K562 (cell line): ENCODE measurements around the gene SKIC2. TPM values are rescaled to one million over a fixed set of nuclear protein-coding genes. Genes with fewer than 3 reads are reported as not detected.

Experiments
- ATAC-seq: fragments of 200-7000 bp; cut with Tn5 transposase; 3 replicates; pipeline ENCODE4 v1.9.1; 2020; ENCODE audit warnings: moderate library complexity
- BruUV-seq: library from RNA; stranded (reverse); fragments of 400-500 nt; replicated peaks from 2 replicates; lab custom pipeline; 2021; lab: Mats Ljungman, UMichigan
- CTCF ChIA-PET: fragments of 300-600 bp; formaldehyde crosslinking; extraction: SDS; loops from one replicate; lab custom pipeline; 2021; ENCODE audit warnings: low intra/inter-chr PET ratio; lab: Yijun Ruan, JAX
- POLR2A ChIA-PET: fragments of 300-600, 350-650 bp; sonication (Branson Sonifier 250); formaldehyde crosslinking; extraction: SDS; loops from one replicate; lab custom pipeline; 2021; ENCODE audit warnings: antibody characterized with exemption, inconsistent platforms; lab: Yijun Ruan, JAX
- DNase-seq, 4 experiments: peaks; one replicate each; pipeline versions ENCODE4 v3.0.0 to v3.0.0-alpha.2; 2011 to 2018; ENCODE audit warnings: low spot score in 3 of 4, mixed read lengths in 3 of 4; ENCODE audit errors: extremely low read depth in 1 of 4
- FAIRE-seq: peaks from 2 replicates; lab custom pipeline; 2011; peaks lifted over from hg19 to GRCh38; lab: Jason Lieb, UNC
- H2AFZ ChIP-seq: 2 replicates; pipeline ENCODE4 v1.6.0; 2011; ENCODE audit warnings: low read depth, low read length, control low read depth, inconsistent platforms
- H3K27ac ChIP-seq: fragments of 200-600 bp; 3 replicates; pipeline ENCODE4 v1.8.0; 2011; ENCODE audit warnings: low read depth, mild to moderate bottlenecking, control low read depth, inconsistent platforms, low read length, moderate library complexity, mixed read lengths; ENCODE audit errors: extremely low read depth
- H3K27me3 ChIP-seq, 2 experiments: fragments of 300-600 bp in 1 of 2; 2 replicates in 1 of 2; 3 replicates in 1 of 2; pipeline versions ENCODE4 v1.6.0 to v1.8.0; 2011; ENCODE audit warnings: inconsistent platforms in 2 of 2, low read length in 2 of 2, mild to moderate bottlenecking in 1 of 2, mixed read lengths in 1 of 2, moderate library complexity in 1 of 2; ENCODE audit not compliant: control insufficient read depth in 2 of 2, insufficient read depth in 2 of 2
- H3K36me3 ChIP-seq: fragments of 300-600 bp; 3 replicates; pipeline ENCODE4 v1.8.0; 2011; ENCODE audit warnings: mild to moderate bottlenecking, low read length, inconsistent platforms; ENCODE audit not compliant: control insufficient read depth, insufficient read depth
- H3K4me1 ChIP-seq, 2 experiments: fragments of 200-600 bp in 1 of 2; replicated peaks in 1 of 2; 2 replicates in 1 of 2; 3 replicates in 1 of 2; pipeline versions ENCODE4 v1.5.1 to v1.8.0; 2011; ENCODE audit warnings: inconsistent platforms in 2 of 2, low read length in 2 of 2, mild to moderate bottlenecking in 1 of 2, mixed read lengths in 1 of 2, moderate library complexity in 1 of 2; ENCODE audit not compliant: control insufficient read depth in 2 of 2, insufficient read depth in 2 of 2
- H3K4me2 ChIP-seq: 2 replicates; pipeline ENCODE4 v1.6.1; 2011; ENCODE audit warnings: low read length, control low read depth, inconsistent platforms, mixed read lengths; ENCODE audit not compliant: insufficient read depth
- H3K4me3 ChIP-seq: fragments of 200-600 bp; sonication (generic), shearing (Covaris generic); 2 replicates; pipeline ENCODE4 v1.5.1; 2016; ENCODE audit warnings: control low read depth, inconsistent platforms
- H3K79me2 ChIP-seq: fragments of 200-600 bp; 3 replicates; pipeline ENCODE4 v1.8.0; 2011; ENCODE audit warnings: low read length, inconsistent platforms; ENCODE audit not compliant: control insufficient read depth, insufficient read depth
- H3K9ac ChIP-seq, 2 experiments: 2 replicates each; pipeline versions ENCODE4 v1.6.0 to v1.6.1; 2011; ENCODE audit warnings: low read depth in 2 of 2, low read length in 2 of 2, control low read depth in 1 of 2, inconsistent platforms in 1 of 2, mild to moderate bottlenecking in 1 of 2, mixed read lengths in 1 of 2; ENCODE audit not compliant: insufficient read depth in 1 of 2
- H3K9me1 ChIP-seq: one replicate; pipeline ENCODE4 v1.6.0; 2011; ENCODE audit warnings: inconsistent platforms, mild to moderate bottlenecking, low read length, moderate library complexity; ENCODE audit not compliant: control insufficient read depth, insufficient read depth
- H3K9me3 ChIP-seq: replicated peaks from 2 replicates; pipeline ENCODE4 v1.5.1; 2011; ENCODE audit warnings: low read depth, low read length, inconsistent platforms; ENCODE audit not compliant: control insufficient read depth, insufficient read depth
- H4K20me1 ChIP-seq: replicated peaks from 2 replicates; pipeline ENCODE4 v1.6.1; 2011; ENCODE audit warnings: low read length, inconsistent platforms, mixed read lengths; ENCODE audit not compliant: control insufficient read depth, insufficient read depth
- E2F3 ChIP-seq: fragments of 250-450 bp; sonication (Bioruptor Pico); IDR thresholded peaks from 2 replicates; pipeline ENCODE4 v1.4.0; 2020; ENCODE audit warnings: mild to moderate bottlenecking
- ELF2 ChIP-seq: fragments of 250-450 bp; sonication (Bioruptor Pico); IDR thresholded peaks from 2 replicates; pipeline ENCODE4 v1.5.0; 2021; ENCODE audit warnings: mild to moderate bottlenecking
- FOXP1 ChIP-seq: sonication (generic); formaldehyde crosslinking; IDR thresholded peaks from 2 replicates; pipeline ENCODE4 v1.8.0; 2022; ENCODE audit warnings: mild to moderate bottlenecking, missing genetic modification reagents
- HNRNPLL ChIP-seq: fragments of 200-400 bp; formaldehyde crosslinking; IDR thresholded peaks from 2 replicates; pipeline ENCODE4 v1.6.1; 2017; ENCODE audit warnings: low read length, low read depth, mild to moderate bottlenecking; ENCODE audit not compliant: poor library complexity, severe bottlenecking
- KAT2B ChIP-seq: IDR thresholded peaks from one replicate; pipeline ENCODE4 v1.6.1; 2012; ENCODE audit warnings: low read depth, mild to moderate bottlenecking, control low read depth, inconsistent platforms, low read length, moderate library complexity
- MCM7 ChIP-seq, 2 experiments: fragments of 450-650 bp; IDR thresholded peaks; 2 replicates each; pipeline ENCODE4 v1.6.1; 2016 to 2018
- MECOM ChIP-seq: fragments of 250-450 bp; sonication (Bioruptor Pico); IDR thresholded peaks from 2 replicates; pipeline ENCODE4 v1.8.0; 2022; ENCODE audit warnings: inconsistent platforms
- SNRNP70 ChIP-seq: fragments of 200-400 bp; formaldehyde crosslinking; optimal IDR thresholded peaks from 2 replicates; pipeline ENCODE3; 2017; ENCODE audit warnings: low read depth, low read length
- THAP7 ChIP-seq: fragments of 250-450 bp; sonication (Bioruptor Pico); IDR thresholded peaks from 2 replicates; pipeline ENCODE4 v1.5.0; 2021
- ZFX ChIP-seq: sonication (generic); formaldehyde crosslinking; IDR thresholded peaks from 2 replicates; pipeline ENCODE4 v1.8.0; 2022; ENCODE audit warnings: mild to moderate bottlenecking, missing genetic modification reagents, moderate library complexity
- ZNF431 ChIP-seq: sonication (generic); formaldehyde crosslinking; IDR thresholded peaks from 2 replicates; pipeline ENCODE4 v1.8.0; 2022; ENCODE audit warnings: mild to moderate bottlenecking, missing genetic modification reagents
- ZNF695 ChIP-seq: fragments of 450-650 bp; formaldehyde crosslinking; IDR thresholded peaks from 2 replicates; pipeline ENCODE4 v1.4.0; 2020; ENCODE audit warnings: mild to moderate bottlenecking, moderate library complexity
- WGBS: fragments of 100-300 bp; shearing (Covaris generic); methylation state at CpG from one replicate; pipeline ENCODE4 v1.1.6; 2016; ENCODE audit warnings: low coverage, mixed read lengths; ENCODE audit not compliant: insufficient coverage; ENCODE audit errors: missing lambda C conversion rate; 5-methylcytosine and 5-hydroxymethylcytosine counted together
- in situ Hi-C: fragments of 300-500 bp; cut with MboI; formaldehyde crosslinking; loops from 4 replicates; pipeline ENCODE4 v1.15.0; 2018; ENCODE audit warnings: inconsistent platforms, mixed read lengths
- intact Hi-C: fragments of 100-400 bp; cut with micrococcal nuclease; formaldehyde crosslinking; loops from 2 replicates; pipeline ENCODE4 v1.14.2; 2022
- polyA plus RNA-seq, 8 experiments: library from polyadenylated mRNA; depleted of rRNA in 4 of 8; stranded (reverse) in 5 of 8; unstranded in 3 of 8; fragments of >200 nt; fragmentation: Nextera tagmentation in 2 of 8; fragmentation: Illumina TruSeq in 1 of 8; extraction: Ambion mirVana in 2 of 8; extraction: Trizol in 1 of 8; gene quantifications; 2 replicates each; pipeline versions ENCODE4 v1.2.1 to v1.2.3, GENCODE V29; 2011 to 2014; ENCODE audit warnings: inconsistent platforms in 1 of 8, missing spikeins in 1 of 8
- total RNA-seq, 7 experiments: library from RNA; depleted of rRNA in 6 of 7; stranded (reverse); fragments of >200 nt in 6 of 7; fragmentation: Illumina TruSeq in 2 of 7; extraction: Trizol in 2 of 7; gene quantifications; 2 replicates each; pipeline versions ENCODE4 v1.2.1 to v1.2.3, GENCODE V29; 2011 to 2021; ENCODE audit warnings: low replicate concordance in 1 of 7
- TF ChIP-seq, protein P1 (sequence below): sonication (generic); formaldehyde crosslinking; IDR thresholded peaks from 2 replicates; pipeline ENCODE4 v1.8.1; 2022; ENCODE audit warnings: missing genetic modification reagents
- TF ChIP-seq, protein P2 (sequence below): fragments of 250-450 bp; sonication (Bioruptor Pico); IDR thresholded peaks from 2 replicates; pipeline ENCODE4 v1.5.0; 2020; ENCODE audit warnings: mild to moderate bottlenecking
- TF ChIP-seq, protein P3 (sequence below): sonication (generic); formaldehyde crosslinking; IDR thresholded peaks from 2 replicates; pipeline ENCODE4 v1.8.1; 2023; ENCODE audit warnings: missing genetic modification reagents, mild to moderate bottlenecking, borderline replicate concordance

The SKIC2 gene
- total and polyA plus RNA-seq, 9 of the 15 experiments (the other 6 are each of a cell fraction or from before 2014, with no cell fraction given) = 3.3 to 94.6 (median 38.8) TPM

DNA sequence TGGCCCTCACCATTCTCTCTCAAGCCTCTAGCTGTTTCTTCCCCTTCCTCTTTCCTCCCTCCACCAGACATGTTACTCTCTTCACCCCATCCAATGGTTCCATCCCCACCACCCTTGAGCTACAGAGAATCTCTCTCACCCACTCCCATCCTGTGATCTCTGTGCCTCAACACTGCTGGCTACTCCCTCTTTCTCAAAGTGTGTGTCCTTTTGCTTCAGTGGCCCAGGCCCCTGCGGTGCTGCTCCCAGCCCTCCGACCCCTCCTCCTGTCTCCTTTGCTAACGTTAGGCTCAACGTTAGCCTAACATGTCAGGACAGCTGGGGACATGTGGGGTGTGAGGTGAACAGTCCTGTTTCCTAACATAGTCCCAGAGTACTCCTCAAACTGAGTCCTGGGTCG is 6.1 kb upstream of the SKIC2 start:
- ChIA-PET CTCF (interaction anchor here (0.7 to 1.8 kb wide), 2 partner anchors 272 to 407 kb away, joined by 3 to 8 read pairs; partner anchors contain the start of gene LY6G5C), POLR2A (interaction anchor here (0.7 to 2.4 kb wide), 13 partner anchors 10 to 274 kb away, joined by 3 to 10 read pairs (median 5); partner anchors contain the start of genes DXO, EHMT2, HSPA1B and NEU1)
- WGBS = 66% methylated on average over 5 of the region's 5 CpGs
- ATAC-seq = no peak
- peak overlapping the region; percentile 4; the same call in 1 of the 3 replicates for H3K27ac ChIP-seq
- H3K9ac ChIP-seq = peak overlapping the region in 1 of 2 experiments; percentile 6; a peak in 1 of 4 replicates
- peaks cover 7% of the 10 kb centered on the region for H3K9me1 ChIP-seq
- H4K20me1 ChIP-seq = no peaks in the 10 kb centered on the region
- no peak overlapping the region for H3K4me2 ChIP-seq
- FAIRE-seq = no peak
- H3K4me1 ChIP-seq = peaks cover 15 to 26% of the 10 kb centered on the region in 2 experiments
- intact Hi-C loops = no loop called here
- H3K36me3 ChIP-seq = peaks cover 65% of the 10 kb centered on the region
- H3K27me3 ChIP-seq = no peaks in the 10 kb centered on the region
- no peaks in the 10 kb centered on the region for H3K9me3 ChIP-seq
- TF ChIP-seq, protein P1, sequence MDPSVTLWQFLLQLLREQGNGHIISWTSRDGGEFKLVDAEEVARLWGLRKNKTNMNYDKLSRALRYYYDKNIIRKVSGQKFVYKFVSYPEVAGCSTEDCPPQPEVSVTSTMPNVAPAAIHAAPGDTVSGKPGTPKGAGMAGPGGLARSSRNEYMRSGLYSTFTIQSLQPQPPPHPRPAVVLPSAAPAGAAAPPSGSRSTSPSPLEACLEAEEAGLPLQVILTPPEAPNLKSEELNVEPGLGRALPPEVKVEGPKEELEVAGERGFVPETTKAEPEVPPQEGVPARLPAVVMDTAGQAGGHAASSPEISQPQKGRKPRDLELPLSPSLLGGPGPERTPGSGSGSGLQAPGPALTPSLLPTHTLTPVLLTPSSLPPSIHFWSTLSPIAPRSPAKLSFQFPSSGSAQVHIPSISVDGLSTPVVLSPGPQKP (CRISPR knock-in tag) = no peak
- TF ChIP-seq, protein P2, sequence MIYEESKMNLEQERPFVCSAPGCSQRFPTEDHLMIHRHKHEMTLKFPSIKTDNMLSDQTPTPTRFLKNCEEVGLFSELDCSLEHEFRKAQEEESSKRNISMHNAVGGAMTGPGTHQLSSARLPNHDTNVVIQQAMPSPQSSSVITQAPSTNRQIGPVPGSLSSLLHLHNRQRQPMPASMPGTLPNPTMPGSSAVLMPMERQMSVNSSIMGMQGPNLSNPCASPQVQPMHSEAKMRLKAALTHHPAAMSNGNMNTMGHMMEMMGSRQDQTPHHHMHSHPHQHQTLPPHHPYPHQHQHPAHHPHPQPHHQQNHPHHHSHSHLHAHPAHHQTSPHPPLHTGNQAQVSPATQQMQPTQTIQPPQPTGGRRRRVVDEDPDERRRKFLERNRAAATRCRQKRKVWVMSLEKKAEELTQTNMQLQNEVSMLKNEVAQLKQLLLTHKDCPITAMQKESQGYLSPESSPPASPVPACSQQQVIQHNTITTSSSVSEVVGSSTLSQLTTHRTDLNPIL (CRISPR knock-in tag) = no peak
- TF ChIP-seq ZFX (CRISPR knock-in tag) = no peak
- no peak for TF ChIP-seq HNRNPLL
- TF ChIP-seq, protein P3, sequence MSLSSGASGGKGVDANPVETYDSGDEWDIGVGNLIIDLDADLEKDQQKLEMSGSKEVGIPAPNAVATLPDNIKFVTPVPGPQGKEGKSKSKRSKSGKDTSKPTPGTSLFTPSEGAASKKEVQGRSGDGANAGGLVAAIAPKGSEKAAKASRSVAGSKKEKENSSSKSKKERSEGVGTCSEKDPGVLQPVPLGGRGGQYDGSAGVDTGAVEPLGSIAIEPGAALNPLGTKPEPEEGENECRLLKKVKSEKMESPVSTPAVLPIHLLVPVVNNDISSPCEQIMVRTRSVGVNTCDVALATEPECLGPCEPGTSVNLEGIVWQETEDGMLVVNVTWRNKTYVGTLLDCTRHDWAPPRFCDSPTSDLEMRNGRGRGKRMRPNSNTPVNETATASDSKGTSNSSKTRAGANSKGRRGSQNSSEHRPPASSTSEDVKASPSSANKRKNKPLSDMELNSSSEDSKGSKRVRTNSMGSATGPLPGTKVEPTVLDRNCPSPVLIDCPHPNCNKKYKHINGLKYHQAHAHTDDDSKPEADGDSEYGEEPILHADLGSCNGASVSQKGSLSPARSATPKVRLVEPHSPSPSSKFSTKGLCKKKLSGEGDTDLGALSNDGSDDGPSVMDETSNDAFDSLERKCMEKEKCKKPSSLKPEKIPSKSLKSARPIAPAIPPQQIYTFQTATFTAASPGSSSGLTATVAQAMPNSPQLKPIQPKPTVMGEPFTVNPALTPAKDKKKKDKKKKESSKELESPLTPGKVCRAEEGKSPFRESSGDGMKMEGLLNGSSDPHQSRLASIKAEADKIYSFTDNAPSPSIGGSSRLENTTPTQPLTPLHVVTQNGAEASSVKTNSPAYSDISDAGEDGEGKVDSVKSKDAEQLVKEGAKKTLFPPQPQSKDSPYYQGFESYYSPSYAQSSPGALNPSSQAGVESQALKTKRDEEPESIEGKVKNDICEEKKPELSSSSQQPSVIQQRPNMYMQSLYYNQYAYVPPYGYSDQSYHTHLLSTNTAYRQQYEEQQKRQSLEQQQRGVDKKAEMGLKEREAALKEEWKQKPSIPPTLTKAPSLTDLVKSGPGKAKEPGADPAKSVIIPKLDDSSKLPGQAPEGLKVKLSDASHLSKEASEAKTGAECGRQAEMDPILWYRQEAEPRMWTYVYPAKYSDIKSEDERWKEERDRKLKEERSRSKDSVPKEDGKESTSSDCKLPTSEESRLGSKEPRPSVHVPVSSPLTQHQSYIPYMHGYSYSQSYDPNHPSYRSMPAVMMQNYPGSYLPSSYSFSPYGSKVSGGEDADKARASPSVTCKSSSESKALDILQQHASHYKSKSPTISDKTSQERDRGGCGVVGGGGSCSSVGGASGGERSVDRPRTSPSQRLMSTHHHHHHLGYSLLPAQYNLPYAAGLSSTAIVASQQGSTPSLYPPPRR = no peak
- TF ChIP-seq MCM7 (IDR thresholded peaks at IDR 0.05) = no peak
- TF ChIP-seq FOXP1 (CRISPR knock-in tag) = no peak
- TF ChIP-seq E2F3 (CRISPR knock-in tag) = no peak
- TF ChIP-seq THAP7 = no peak
- no peak for TF ChIP-seq ZNF695 (CRISPR knock-in tag)
- no peak for TF ChIP-seq ELF2 (CRISPR knock-in tag)
- TF ChIP-seq SNRNP70 = no peak
- TF ChIP-seq KAT2B = no peak
- TF ChIP-seq MECOM (CRISPR knock-in tag) = no peak
- no peak for TF ChIP-seq ZNF431 (CRISPR knock-in tag)
- no peak overlapping the region for H2AFZ ChIP-seq
- H3K4me3 ChIP-seq = no peak overlapping the region
- BruUV-seq = no TSS peak
- DNase-seq = no peak
- in situ Hi-C loops = loop anchor here (10.0 kb wide), 1 partner anchor 92 kb away; no protein-coding TSS in a partner anchor
- H3K79me2 ChIP-seq = peaks cover 14% of the 10 kb centered on the region
